ENCODE results near the gene SYT7.

GRCh38 chr11:61627850-61628661, 47.2 kb upstream of the SYT7 start:
- TF ChIP-seq CTCF (IDR thresholded peaks at IDR 0.05) (peak; percentile 47), EZH2 (IDR thresholded peaks at IDR 0.05; ENCODE audit: borderline replicate concordance, insufficient read depth, low read depth, low read length, poor library complexity, severe bottlenecking) (no peak)
